ENCODE data around the gene TUT7. TPM values are rescaled to one million over a fixed set of nuclear protein-coding genes. Genes with fewer than 3 reads are reported as not detected.

TUT7 gene
- total and polyA plus RNA-seq, 10 of the 15 experiments (the other 5 are each of a cell fraction or from before 2014, with no cell fraction given): 10.0 to 49.8 (median 30.4) TPM

DNA sequence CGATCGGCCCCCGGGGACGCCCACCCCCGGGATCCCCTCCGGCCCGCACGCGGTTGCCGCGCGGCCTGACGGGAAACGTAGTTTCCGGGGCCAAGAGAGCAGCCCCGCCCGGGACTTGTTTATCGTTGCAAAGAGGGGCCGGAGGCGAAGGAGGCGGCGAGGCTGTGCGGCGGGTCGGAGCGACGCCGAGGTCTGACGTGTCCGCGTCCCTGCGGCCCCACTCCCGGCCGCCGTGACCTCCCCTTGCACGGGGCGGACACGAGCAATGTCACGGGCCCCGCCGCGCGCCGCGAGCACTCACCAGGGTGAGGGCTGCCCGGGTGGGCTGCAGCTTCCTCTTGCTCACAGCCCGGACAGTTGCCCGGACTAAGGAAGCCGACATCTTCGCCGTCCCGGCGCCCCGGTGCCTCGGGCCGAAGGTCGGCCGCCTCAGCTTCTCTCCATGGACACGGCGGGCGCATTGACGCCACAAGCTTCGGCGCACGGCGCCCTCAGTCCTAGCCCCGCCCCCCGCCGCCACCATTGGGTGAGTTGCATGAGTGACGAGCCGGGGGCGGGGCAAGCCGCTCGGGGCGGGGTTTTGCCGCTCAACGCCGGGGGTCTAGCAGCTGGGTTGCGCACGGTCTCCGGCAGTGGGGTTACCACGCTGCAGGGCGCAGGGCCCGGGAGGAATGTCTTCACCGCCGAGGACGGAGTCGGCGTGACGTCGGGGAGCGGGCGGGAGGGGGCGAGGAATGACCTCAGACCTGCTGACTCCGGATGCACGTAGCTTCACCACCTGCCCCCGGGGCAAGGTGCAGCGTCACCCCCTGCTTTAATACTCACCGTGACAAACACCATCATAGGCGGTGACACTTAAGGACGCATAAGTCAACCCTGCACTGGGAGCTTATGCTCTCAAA is 71.9 kb downstream of the TUT7 start, which contains the start of gene ISCA1 (continued):
- TF ChIP-seq, protein P1, sequence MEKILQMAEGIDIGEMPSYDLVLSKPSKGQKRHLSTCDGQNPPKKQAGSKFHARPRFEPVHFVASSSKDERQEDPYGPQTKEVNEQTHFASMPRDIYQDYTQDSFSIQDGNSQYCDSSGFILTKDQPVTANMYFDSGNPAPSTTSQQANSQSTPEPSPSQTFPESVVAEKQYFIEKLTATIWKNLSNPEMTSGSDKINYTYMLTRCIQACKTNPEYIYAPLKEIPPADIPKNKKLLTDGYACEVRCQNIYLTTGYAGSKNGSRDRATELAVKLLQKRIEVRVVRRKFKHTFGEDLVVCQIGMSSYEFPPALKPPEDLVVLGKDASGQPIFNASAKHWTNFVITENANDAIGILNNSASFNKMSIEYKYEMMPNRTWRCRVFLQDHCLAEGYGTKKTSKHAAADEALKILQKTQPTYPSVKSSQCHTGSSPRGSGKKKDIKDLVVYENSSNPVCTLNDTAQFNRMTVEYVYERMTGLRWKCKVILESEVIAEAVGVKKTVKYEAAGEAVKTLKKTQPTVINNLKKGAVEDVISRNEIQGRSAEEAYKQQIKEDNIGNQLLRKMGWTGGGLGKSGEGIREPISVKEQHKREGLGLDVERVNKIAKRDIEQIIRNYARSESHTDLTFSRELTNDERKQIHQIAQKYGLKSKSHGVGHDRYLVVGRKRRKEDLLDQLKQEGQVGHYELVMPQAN (conservative IDR thresholded peaks at IDR 0.05): peak; percentile 81
- peak; percentile 22; the same call in 1 of the 2 replicates for TF ChIP-seq RUNX3 (IDR thresholded peaks at IDR 0.05; ENCODE audit: low read length)
- TF ChIP-seq SIX5 (IDR thresholded peaks at IDR 0.05; ENCODE audit: low read depth, low read length, severe bottlenecking): peak; percentile 74
- 0 out of 2 replicates have a peak, but pooled peaks have one; percentile 62 for TF ChIP-seq STAT1 (conservative IDR thresholded peaks at IDR 0.05)
- no peak for TF ChIP-seq GABPA (IDR thresholded peaks at IDR 0.05; ENCODE audit: low read depth)
- TF ChIP-seq JUND (IDR thresholded peaks at IDR 0.05; ENCODE audit: low read depth, low read length): no peak
- TF ChIP-seq PML (IDR thresholded peaks at IDR 0.05; ENCODE audit: low read length): peak; percentile 69; the same call in 1 of the 2 replicates
- TF ChIP-seq EGR1 (IDR thresholded peaks at IDR 0.05; ENCODE audit: borderline replicate concordance in 1 of 2, low read depth in 2 of 2, low read length in 2 of 2): peak; percentile 37 to 85; a peak in 2 of 3 replicates
- peak; percentile 73 for TF ChIP-seq YY1 (IDR thresholded peaks at IDR 0.05; ENCODE audit: low read depth, low read length)
- TF ChIP-seq POU2F2 (IDR thresholded peaks at IDR 0.05; ENCODE audit: borderline replicate concordance, low read depth, low read length): no peak
- TF ChIP-seq, protein P2, sequence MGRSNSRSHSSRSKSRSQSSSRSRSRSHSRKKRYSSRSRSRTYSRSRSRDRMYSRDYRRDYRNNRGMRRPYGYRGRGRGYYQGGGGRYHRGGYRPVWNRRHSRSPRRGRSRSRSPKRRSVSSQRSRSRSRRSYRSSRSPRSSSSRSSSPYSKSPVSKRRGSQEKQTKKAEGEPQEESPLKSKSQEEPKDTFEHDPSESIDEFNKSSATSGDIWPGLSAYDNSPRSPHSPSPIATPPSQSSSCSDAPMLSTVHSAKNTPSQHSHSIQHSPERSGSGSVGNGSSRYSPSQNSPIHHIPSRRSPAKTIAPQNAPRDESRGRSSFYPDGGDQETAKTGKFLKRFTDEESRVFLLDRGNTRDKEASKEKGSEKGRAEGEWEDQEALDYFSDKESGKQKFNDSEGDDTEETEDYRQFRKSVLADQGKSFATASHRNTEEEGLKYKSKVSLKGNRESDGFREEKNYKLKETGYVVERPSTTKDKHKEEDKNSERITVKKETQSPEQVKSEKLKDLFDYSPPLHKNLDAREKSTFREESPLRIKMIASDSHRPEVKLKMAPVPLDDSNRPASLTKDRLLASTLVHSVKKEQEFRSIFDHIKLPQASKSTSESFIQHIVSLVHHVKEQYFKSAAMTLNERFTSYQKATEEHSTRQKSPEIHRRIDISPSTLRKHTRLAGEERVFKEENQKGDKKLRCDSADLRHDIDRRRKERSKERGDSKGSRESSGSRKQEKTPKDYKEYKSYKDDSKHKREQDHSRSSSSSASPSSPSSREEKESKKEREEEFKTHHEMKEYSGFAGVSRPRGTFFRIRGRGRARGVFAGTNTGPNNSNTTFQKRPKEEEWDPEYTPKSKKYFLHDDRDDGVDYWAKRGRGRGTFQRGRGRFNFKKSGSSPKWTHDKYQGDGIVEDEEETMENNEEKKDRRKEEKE (IDR thresholded peaks at IDR 0.05): no peak
- peak; percentile 43; the same call in 1 of the 2 replicates for TF ChIP-seq FOXK2 (IDR thresholded peaks at IDR 0.05)
- no peak for TF ChIP-seq SMAD1 (IDR thresholded peaks at IDR 0.05; ENCODE audit: low read depth, partially characterized antibody)
- TF ChIP-seq NR2F1 (conservative IDR thresholded peaks at IDR 0.05): peak; percentile 75
- no peak for TF ChIP-seq NFIC (IDR thresholded peaks at IDR 0.05; ENCODE audit: low read depth, low read length)
- TF ChIP-seq CBFB (IDR thresholded peaks at IDR 0.05; ENCODE audit: low read depth): peak; percentile 36; the same call in 1 of the 2 replicates
- TF ChIP-seq, protein P3, sequence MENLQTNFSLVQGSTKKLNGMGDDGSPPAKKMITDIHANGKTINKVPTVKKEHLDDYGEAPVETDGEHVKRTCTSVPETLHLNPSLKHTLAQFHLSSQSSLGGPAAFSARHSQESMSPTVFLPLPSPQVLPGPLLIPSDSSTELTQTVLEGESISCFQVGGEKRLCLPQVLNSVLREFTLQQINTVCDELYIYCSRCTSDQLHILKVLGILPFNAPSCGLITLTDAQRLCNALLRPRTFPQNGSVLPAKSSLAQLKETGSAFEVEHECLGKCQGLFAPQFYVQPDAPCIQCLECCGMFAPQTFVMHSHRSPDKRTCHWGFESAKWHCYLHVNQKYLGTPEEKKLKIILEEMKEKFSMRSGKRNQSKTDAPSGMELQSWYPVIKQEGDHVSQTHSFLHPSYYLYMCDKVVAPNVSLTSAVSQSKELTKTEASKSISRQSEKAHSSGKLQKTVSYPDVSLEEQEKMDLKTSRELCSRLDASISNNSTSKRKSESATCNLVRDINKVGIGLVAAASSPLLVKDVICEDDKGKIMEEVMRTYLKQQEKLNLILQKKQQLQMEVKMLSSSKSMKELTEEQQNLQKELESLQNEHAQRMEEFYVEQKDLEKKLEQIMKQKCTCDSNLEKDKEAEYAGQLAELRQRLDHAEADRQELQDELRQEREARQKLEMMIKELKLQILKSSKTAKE (IDR thresholded peaks at IDR 0.05; ENCODE audit: low read depth, poor library complexity, severe bottlenecking): no peak
- TF ChIP-seq, protein P4, sequence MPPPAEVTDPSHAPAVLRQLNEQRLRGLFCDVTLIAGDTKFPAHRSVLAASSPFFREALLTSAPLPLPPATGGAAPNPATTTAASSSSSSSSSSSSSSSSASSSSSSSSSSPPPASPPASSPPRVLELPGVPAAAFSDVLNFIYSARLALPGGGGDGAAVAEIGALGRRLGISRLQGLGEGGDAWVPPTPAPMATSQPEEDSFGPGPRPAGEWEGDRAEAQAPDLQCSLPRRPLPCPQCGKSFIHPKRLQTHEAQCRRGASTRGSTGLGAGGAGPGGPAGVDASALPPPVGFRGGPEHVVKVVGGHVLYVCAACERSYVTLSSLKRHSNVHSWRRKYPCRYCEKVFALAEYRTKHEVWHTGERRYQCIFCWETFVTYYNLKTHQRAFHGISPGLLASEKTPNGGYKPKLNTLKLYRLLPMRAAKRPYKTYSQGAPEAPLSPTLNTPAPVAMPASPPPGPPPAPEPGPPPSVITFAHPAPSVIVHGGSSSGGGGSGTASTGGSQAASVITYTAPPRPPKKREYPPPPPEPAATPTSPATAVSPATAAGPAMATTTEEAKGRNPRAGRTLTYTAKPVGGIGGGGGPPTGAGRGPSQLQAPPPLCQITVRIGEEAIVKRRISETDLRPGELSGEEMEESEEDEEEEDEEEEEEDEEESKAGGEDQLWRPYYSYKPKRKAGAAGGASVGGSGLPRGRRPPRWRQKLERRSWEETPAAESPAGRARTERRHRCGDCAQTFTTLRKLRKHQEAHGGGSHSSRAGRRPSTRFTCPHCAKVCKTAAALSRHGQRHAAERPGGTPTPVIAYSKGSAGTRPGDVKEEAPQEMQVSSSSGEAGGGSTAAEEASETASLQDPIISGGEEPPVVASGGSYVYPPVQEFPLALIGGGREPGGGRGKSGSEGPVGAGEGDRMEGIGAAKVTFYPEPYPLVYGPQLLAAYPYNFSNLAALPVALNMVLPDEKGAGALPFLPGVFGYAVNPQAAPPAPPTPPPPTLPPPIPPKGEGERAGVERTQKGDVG (CRISPR knock-in tag; IDR thresholded peaks at IDR 0.05): no peak
- TF ChIP-seq TARDBP (IDR thresholded peaks at IDR 0.05; ENCODE audit: borderline replicate concordance): peak; percentile 57; the same call in 1 of the 2 replicates
